ENCODE results near the gene SUCLG2. TPM values are rescaled to one million over a fixed set of nuclear protein-coding genes. Genes with fewer than 3 reads are reported as not detected.

Gene SUCLG2
- total and polyA plus RNA-seq, 10 of the 15 experiments (the other 5 are each of a cell fraction or from before 2014, with no cell fraction given): 17.8 to 50.9 (median 37.2) TPM

GRCh38 chr3:67678665-67679064 lies 24.3 kb upstream of the SUCLG2 start:
- ATAC-seq (peak; percentile 59), DNase-seq (ENCODE audit: low read depth, low spot score) (no peak), FAIRE-seq (no peak)
- no peaks in the 10 kb centered on the region; a peak in 1 of 4 replicates for H3K27me3 ChIP-seq (replicated peaks in 1 of 2; ENCODE audit: control insufficient read depth in 2 of 2, insufficient read depth in 2 of 2, low read length in 1 of 2)
- H3K9me3 ChIP-seq (replicated peaks; ENCODE audit: control insufficient read depth, insufficient read depth, low read length): no peaks in the 10 kb centered on the region; the same call in 2 of the 3 replicates
- H3K36me3 ChIP-seq (ENCODE audit: control insufficient read depth in 2 of 2, insufficient read depth in 2 of 2, low read length in 1 of 2): no peaks in the 10 kb centered on the region
- H3K9ac ChIP-seq (ENCODE audit: control insufficient read depth, insufficient read depth, low read length): no peak overlapping the region
- intact Hi-C loops (cut with micrococcal nuclease; ENCODE audit: unreplicated experiment): no loop called here
- POLR2A ChIA-PET: no interaction called here
- SMC1A ChIA-PET (ENCODE audit: uncharacterized antibody, unreplicated experiment): interaction anchor here (0.7 kb wide), 1 partner anchor 389 kb away, joined by 3 read pairs; no protein-coding TSS in a partner anchor
- no peak overlapping the region for H3K27ac ChIP-seq (ENCODE audit: control insufficient read depth, insufficient read depth)
- RAD21 ChIA-PET (ENCODE audit: unreplicated experiment): no interaction called here
- no peaks in the 10 kb centered on the region for H4K20me1 ChIP-seq (ENCODE audit: control insufficient read depth, insufficient read depth)
- no peak overlapping the region for H3K4me2 ChIP-seq (ENCODE audit: control insufficient read depth, insufficient read depth)
- H2AFZ ChIP-seq (ENCODE audit: control insufficient read depth, low read depth, low read length): no peak overlapping the region
- in situ Hi-C loops (cut with MboI): no loop called here
- no peak overlapping the region for H3K4me3 ChIP-seq
- H3K79me2 ChIP-seq (ENCODE audit: control insufficient read depth, insufficient read depth, low read length): no peaks in the 10 kb centered on the region
- CTCF ChIA-PET: interaction anchor here (1.9 kb wide), 1 partner anchor 10 kb away, joined by 5 read pairs; no protein-coding TSS in a partner anchor
- BruUV-seq (replicated peaks): no TSS peak
- 0 out of 2 replicates have a peak, but pooled peaks cover 5% of the 10 kb centered on the region for H3K4me1 ChIP-seq (ENCODE audit: control insufficient read depth, insufficient read depth, low read length)
- TF ChIP-seq RFX5 (IDR thresholded peaks at IDR 0.05; ENCODE audit: low read depth, low read length): no peak
- TF ChIP-seq SMARCA5 (IDR thresholded peaks at IDR 0.05): no peak
- no peak for TF ChIP-seq HDAC2 (IDR thresholded peaks at IDR 0.05)
- no peak for TF ChIP-seq HDGF (IDR thresholded peaks at IDR 0.05)
- TF ChIP-seq PRDM15 (CRISPR knock-in tag; IDR thresholded peaks at IDR 0.05): no peak
- no peak for TF ChIP-seq CEBPZ (IDR thresholded peaks at IDR 0.05; ENCODE audit: low read depth, low read length)
- no peak for TF ChIP-seq GABPA (IDR thresholded peaks at IDR 0.05; ENCODE audit: low read depth)
- TF ChIP-seq E2F8 (IDR thresholded peaks at IDR 0.05; ENCODE audit: low read depth, partially characterized antibody): no peak
- TF ChIP-seq NFYB (IDR thresholded peaks at IDR 0.05; ENCODE audit: insufficient read depth, low read depth, low read length): no peak
- TF ChIP-seq ASH2L (IDR thresholded peaks at IDR 0.05; ENCODE audit: borderline replicate concordance, low read depth): no peak
- TF ChIP-seq JUNB (IDR thresholded peaks at IDR 0.05): no peak
- TF ChIP-seq NRF1 (conservative IDR thresholded peaks at IDR 0.05; ENCODE audit: low read depth, low read length): no peak
- no peak for TF ChIP-seq POLR2AphosphoS2 (IDR thresholded peaks at IDR 0.05; ENCODE audit: low read depth, low read length)
- 0 out of 4 replicates have a peak, but pooled peaks of 1 of the 2 experiments have one; percentile 13 for TF ChIP-seq BHLHE40 (IDR thresholded peaks at IDR 0.05; ENCODE audit: borderline replicate concordance in 1 of 2, low read depth in 2 of 2, low read length in 1 of 2)
- no peak for TF ChIP-seq SIX5 (IDR thresholded peaks at IDR 0.05; ENCODE audit: low read depth, low read length, severe bottlenecking)
- TF ChIP-seq ZNF384 (IDR thresholded peaks at IDR 0.05; ENCODE audit: borderline replicate concordance, low read depth, low read length): no peak
